GM03348 (cell line): ENCODE data around the gene SH2D1A.

Experiments used
- DNase-seq: peaks from one replicate; pipeline ENCODE4 v3.0.0; 2012; ENCODE audit warnings: low spot score

Gene SH2D1A

GRCh38 chrX:124421898-124422655 lies 75.7 kb downstream of the SH2D1A start:
- DNase-seq: no peak
